GM13976 (cell line): ENCODE measurements around the gene IPO11.

Source experiments
- DNase-seq: peaks from one replicate; pipeline ENCODE4 v3.0.0; 2012; ENCODE audit warnings: low spot score
- in situ Hi-C: fragments of 300-500 bp; cut with MboI; formaldehyde crosslinking; loops from one replicate; pipeline ENCODE4 v1.12.0; 2022; ENCODE audit warnings: low sequenced_read_pairs, mixed read lengths, inconsistent platforms; ENCODE audit not compliant: unreplicated experiment
- TF ChIP-seq, protein P1 (sequence below): IDR thresholded peaks from 2 replicates; pipeline ENCODE4 v1.5.1; 2012; ENCODE audit warnings: borderline replicate concordance, mild to moderate bottlenecking; ENCODE audit not compliant: insufficient read depth; ENCODE audit errors: extremely low read depth, missing control alignments, control extremely low read depth

Gene IPO11

DNA sequence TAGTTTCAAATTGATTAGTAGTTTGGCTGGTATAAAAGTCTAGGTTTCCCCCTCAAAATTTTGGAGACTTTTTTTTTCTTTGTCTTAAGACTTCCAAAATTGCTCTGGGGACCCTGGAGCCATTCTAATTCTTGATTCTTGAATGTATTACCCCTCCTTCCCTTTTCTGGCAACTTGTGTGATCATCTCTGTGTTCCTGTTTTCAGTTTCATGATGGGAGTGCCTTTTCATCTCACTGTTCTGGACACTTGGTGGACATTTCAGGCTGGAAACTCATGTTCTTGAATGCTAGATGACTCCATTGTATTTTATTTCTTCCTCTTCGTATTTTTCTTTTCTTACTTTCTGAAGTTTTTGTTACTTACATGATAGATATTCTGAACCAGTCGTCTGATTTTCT is 108.8 kb downstream of the IPO11 start:
- in situ Hi-C loops = no loop called here
- TF ChIP-seq, protein P1, sequence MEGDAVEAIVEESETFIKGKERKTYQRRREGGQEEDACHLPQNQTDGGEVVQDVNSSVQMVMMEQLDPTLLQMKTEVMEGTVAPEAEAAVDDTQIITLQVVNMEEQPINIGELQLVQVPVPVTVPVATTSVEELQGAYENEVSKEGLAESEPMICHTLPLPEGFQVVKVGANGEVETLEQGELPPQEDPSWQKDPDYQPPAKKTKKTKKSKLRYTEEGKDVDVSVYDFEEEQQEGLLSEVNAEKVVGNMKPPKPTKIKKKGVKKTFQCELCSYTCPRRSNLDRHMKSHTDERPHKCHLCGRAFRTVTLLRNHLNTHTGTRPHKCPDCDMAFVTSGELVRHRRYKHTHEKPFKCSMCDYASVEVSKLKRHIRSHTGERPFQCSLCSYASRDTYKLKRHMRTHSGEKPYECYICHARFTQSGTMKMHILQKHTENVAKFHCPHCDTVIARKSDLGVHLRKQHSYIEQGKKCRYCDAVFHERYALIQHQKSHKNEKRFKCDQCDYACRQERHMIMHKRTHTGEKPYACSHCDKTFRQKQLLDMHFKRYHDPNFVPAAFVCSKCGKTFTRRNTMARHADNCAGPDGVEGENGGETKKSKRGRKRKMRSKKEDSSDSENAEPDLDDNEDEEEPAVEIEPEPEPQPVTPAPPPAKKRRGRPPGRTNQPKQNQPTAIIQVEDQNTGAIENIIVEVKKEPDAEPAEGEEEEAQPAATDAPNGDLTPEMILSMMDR = no peak
- peak; percentile 21 for DNase-seq

DNA sequence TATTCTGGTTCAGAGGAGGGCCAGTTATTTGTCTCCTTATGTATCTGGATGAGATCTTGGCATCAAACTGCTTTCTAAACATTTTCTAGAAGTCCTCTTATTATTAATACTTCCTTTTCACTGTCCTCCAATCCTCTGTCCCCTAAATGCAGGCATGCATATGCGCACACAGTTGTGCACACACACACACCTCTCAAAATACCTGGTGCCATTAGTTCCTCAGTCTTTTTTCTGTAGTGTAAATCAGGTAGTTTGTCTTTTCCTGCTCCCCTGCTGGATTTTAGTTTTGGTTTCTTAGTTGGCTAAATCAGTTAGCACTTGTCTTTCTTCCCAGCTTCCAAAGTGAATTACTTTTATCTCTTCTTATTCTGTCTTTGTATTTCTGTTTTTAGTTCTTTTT is 110.2 kb downstream of the IPO11 start:
- TF ChIP-seq, protein P1 = no peak
- in situ Hi-C loops = no loop called here
- no peak for DNase-seq

DNA sequence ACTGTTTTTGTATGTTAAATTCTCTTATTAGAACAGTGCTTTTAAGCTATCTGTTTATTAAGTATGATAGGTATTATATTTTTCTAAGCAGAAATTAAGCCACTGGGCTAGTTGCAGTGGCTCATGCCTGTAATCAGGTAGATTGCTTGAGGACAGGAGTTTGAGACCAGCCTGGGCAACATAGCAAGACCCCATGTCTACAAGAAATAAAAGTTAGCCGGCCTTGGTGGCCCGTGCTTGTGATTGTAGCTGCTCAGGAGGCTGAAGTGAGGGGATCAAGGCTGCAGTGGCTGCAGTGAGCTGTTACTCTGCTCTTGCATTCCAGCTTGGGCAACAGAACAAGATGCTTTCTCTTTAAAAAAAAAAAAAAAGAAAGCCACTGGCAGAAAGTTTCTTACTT is 121.0 kb downstream of the IPO11 start:
- in situ Hi-C loops = no loop called here

DNA sequence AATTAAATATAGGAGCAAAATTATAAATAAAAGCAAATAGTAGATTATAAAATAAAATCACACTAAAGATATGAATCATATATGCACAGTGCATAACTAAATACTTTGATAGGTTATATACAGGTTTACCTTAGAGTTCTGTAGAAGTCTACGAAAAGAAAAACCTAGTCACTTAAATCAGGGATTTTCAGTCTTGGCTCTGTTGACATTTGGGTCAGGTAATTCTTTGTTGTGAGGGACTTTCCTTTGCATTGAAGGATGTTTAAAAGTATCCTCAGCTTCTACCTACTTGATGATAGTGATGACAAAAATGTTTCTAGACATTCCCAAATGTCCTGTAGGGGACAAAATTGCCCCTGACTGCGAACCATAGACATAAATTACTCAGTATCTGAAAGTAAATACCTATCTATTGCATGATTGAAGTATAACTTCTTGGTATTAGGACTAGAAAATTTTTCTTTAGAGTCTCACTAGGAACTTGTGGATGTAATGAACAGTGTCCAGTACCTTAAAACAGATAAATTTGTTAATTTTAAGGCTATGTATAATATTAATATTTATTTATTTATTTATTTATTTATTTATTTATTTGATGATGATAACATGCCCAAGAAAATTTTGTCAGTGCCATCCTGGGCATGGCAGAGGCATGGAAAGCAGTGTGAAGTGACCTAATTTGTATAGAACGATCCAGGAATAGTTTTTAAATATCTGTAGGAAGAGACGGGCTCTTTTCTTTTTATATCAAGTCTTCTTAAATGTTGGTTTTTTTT is 122.1 kb downstream of the IPO11 start:
- in situ Hi-C loops = no loop called here
- TF ChIP-seq, protein P1 = no peak
- no peak for DNase-seq

More for the DNA sequence above, 121.0 kb downstream of the IPO11 start:
- TF ChIP-seq, protein P1 = no peak
- no peak for DNase-seq

DNA sequence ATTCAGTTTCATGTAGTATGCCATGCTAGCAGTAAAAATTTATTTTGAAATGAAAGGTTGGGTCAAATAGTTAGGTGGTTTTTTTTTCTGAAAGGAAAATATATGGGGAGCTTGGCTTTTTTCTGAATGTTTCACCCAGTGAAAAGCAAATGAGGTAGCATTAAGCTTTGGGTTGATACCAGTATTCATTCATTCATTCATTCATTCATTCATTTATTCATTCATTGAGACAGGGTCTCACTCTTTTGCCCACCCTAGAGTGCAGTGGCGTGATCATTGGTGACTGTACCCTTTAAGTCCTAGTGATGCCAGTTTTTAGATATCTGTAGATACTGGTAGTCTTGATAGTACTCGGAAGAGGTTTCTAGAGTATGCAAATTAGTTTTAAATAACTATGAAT is 123.7 kb downstream of the IPO11 start:
- TF ChIP-seq, protein P1 = no peak
- in situ Hi-C loops = no loop called here

DNA sequence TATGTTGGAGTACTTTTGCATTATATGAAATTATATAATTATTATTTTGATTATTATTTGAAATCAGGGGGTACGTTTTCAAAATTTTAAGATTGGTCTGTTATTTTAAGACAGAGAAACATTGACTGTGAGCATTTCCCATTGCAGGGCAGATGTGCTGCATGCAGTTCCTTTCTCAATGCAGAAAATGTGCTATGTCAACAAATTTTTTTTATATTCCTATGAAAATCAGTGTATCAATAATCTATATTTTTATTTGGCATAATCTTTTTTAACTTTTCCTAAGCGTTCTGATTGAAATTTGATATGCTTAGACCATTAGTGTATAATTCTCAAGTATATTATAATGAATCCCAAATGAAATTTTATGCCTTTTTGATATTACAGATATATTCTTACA is 124.2 kb downstream of the IPO11 start:
- TF ChIP-seq, protein P1 = no peak
- in situ Hi-C loops = no loop called here
- no peak for DNase-seq

More for the DNA sequence above, 123.7 kb downstream of the IPO11 start:
- DNase-seq = no peak
